Kidney capillary endothelial cell (primary cell): Measurements from ENCODE around the gene BCAS2.
"Not testable (repeated sequence)": the region's sequence is repeated elsewhere in the genome, so short reads cannot be mapped to it uniquely, and the experiment has no call there.

ENCODE experiments used
- DNase-seq: peaks from one replicate; pipeline ENCODE4 v3.0.0-alpha.2; 2018; ENCODE audit warnings: low spot score

BCAS2 gene

GRCh38 chr1:114581335-114582287 lies at the start of gene BCAS2:
Gene BCAS2, minus strand, starts transcription at chr1:114581615. Its CDS starts 24 bp downstream, at chr1:114581591.
- DNase-seq, result peak; percentile 98

GRCh38 chr1:114627107-114627506 lies 45.7 kb upstream of the BCAS2 start:
- no peak for DNase-seq

GRCh38 chr1:114623364-114623763 lies 41.9 kb upstream of the BCAS2 start:
- DNase-seq, result no peak

GRCh38 chr1:114620419-114620818 lies 39.0 kb upstream of the BCAS2 start:
- DNase-seq, result no peak

- no peak for DNase-seq
These were observed 37.2 kb upstream of the BCAS2 start for GRCh38 chr1:114618606-114619005.

- no peak for DNase-seq
These were observed 29.3 kb upstream of the BCAS2 start for GRCh38 chr1:114610546-114611245.

GRCh38 chr1:114609826-114610225 lies 28.4 kb upstream of the BCAS2 start:
- DNase-seq, result no peak

GRCh38 chr1:114609026-114609425 lies 27.6 kb upstream of the BCAS2 start:
- DNase-seq, result no peak

- no peak for DNase-seq
These were observed 25.8 kb upstream of the BCAS2 start for GRCh38 chr1:114607223-114607622.

- DNase-seq, result no peak
These were observed 16.5 kb upstream of the BCAS2 start for GRCh38 chr1:114597949-114598348.

GRCh38 chr1:114595602-114596001 lies 14.2 kb upstream of the BCAS2 start:
- no peak for DNase-seq

GRCh38 chr1:114594046-114594445 lies 12.6 kb upstream of the BCAS2 start:
- no peak for DNase-seq

- no peak for DNase-seq
These were observed 7.7 kb upstream of the BCAS2 start for GRCh38 chr1:114589122-114589521.

- no peak for DNase-seq
These were observed 6.8 kb upstream of the BCAS2 start for GRCh38 chr1:114588196-114588689.

- DNase-seq, result no peak
These were observed 6.0 kb upstream of the BCAS2 start for GRCh38 chr1:114587203-114587991.

GRCh38 chr1:114586513-114587047 lies 5.2 kb upstream of the BCAS2 start:
- no peak for DNase-seq

GRCh38 chr1:114585231-114585630 lies 3.8 kb upstream of the BCAS2 start:
- no peak for DNase-seq

GRCh38 chr1:114574365-114574764 lies 7.0 kb downstream of the BCAS2 start:
- DNase-seq, result no peak

GRCh38 chr1:114564141-114564540 lies 17.3 kb downstream of the BCAS2 start:
- no peak for DNase-seq

GRCh38 chr1:114562978-114563510 lies 18.4 kb downstream of the BCAS2 start:
- not testable (repeated sequence) for DNase-seq

- DNase-seq, result no peak
These were observed 20.1 kb downstream of the BCAS2 start for GRCh38 chr1:114561333-114561732.

GRCh38 chr1:114559356-114559755 lies 22.1 kb downstream of the BCAS2 start:
- DNase-seq, result no peak
